Right renal pelvis (tissue), 4 donors: ENCODE results near the gene SLC25A44. TPM values are rescaled to one million over a fixed set of nuclear protein-coding genes. Genes with fewer than 3 reads are reported as not detected.
"Not testable (repeated sequence)": the region's sequence is repeated elsewhere in the genome, so short reads cannot be mapped to it uniquely, and the experiment has no call there.

ENCODE experiments used
- DNase-seq, 4 donors: peaks; one replicate each; pipeline ENCODE4 v3.0.0-alpha.2; 2013; ENCODE audit warnings: low read depth in 4 of 4, low spot score in 3 of 4, missing footprints in 1 of 4
- polyA plus RNA-seq, 4 donors: library from polyadenylated mRNA; unstranded; fragments of 120-200 nt; gene quantifications; one replicate each; pipeline ENCODE4 v1.2.1, GENCODE V29; 2013; ENCODE audit not compliant: insufficient read length in 4 of 4

SLC25A44 gene
- polyA plus RNA-seq, 4 donors = 26.9 to 32.7 (median 30.7) TPM

GRCh38 chr1:156162430-156163037 lies 31.4 kb upstream of the SLC25A44 start:
- no peak for DNase-seq

GRCh38 chr1:156163712-156164111 lies 30.2 kb upstream of the SLC25A44 start:
- DNase-seq = no peak

- no peak for DNase-seq
Measured at GRCh38 chr1:156164125-156164831, 29.6 kb upstream of the SLC25A44 start.

GRCh38 chr1:156165083-156165482 lies 28.8 kb upstream of the SLC25A44 start:
- DNase-seq = no peak

- DNase-seq = no peak
Measured at GRCh38 chr1:156167536-156167935, 26.4 kb upstream of the SLC25A44 start.

GRCh38 chr1:156172696-156173470 lies 21.0 kb upstream of the SLC25A44 start:
- no peak for DNase-seq

GRCh38 chr1:156176610-156177210 lies 17.2 kb upstream of the SLC25A44 start:
- no peak for DNase-seq

GRCh38 chr1:156177919-156178654 lies 15.8 kb upstream of the SLC25A44 start:
- DNase-seq = no peak

GRCh38 chr1:156180471-156180870 lies 13.4 kb upstream of the SLC25A44 start:
- DNase-seq = no peak

- not testable (repeated sequence) for DNase-seq
Measured at GRCh38 chr1:156181391-156181924, 12.4 kb upstream of the SLC25A44 start.

GRCh38 chr1:156182010-156182779 lies 11.7 kb upstream of the SLC25A44 start:
- not testable (repeated sequence) for DNase-seq

- not testable (repeated sequence) for DNase-seq
Measured at GRCh38 chr1:156186347-156187177, 7.3 kb upstream of the SLC25A44 start.

GRCh38 chr1:156190265-156190664 lies 3.6 kb upstream of the SLC25A44 start:
- DNase-seq = not testable (repeated sequence)

GRCh38 chr1:156191292-156191964 lies 2.5 kb upstream of the SLC25A44 start:
- no peak for DNase-seq

GRCh38 chr1:156193208-156193487 lies 756 bp upstream of the SLC25A44 start:
- DNase-seq = no peak

GRCh38 chr1:156194300-156194652 lies 372 bp downstream of the SLC25A44 start:
- no peak for DNase-seq

GRCh38 chr1:156195853-156196252 lies 1.9 kb downstream of the SLC25A44 start:
- DNase-seq = no peak

GRCh38 chr1:156196445-156196844 lies 2.5 kb downstream of the SLC25A44 start:
- DNase-seq = no peak
